Osteoblast (primary cell): ENCODE results near the gene PIP4K2B. TPM values are rescaled to one million over a fixed set of nuclear protein-coding genes. Genes with fewer than 3 reads are reported as not detected.

ENCODE experiments used
- DNase-seq: peaks from one replicate; pipeline ENCODE4 v3.0.0; 2011; ENCODE audit warnings: low spot score, mixed read lengths; ENCODE audit not compliant: insufficient read length; ENCODE audit errors: missing footprints
- H2AFZ ChIP-seq: 2 replicates; pipeline ENCODE4 v1.6.0; 2011; ENCODE audit warnings: mild to moderate bottlenecking, low read length
- H3K27ac ChIP-seq: 2 replicates; pipeline ENCODE4 v1.5.1; 2011; ENCODE audit warnings: mild to moderate bottlenecking, low read depth, low read length, moderate library complexity
- H3K27me3 ChIP-seq: 2 replicates; pipeline ENCODE4 v1.6.0; 2012; ENCODE audit warnings: mild to moderate bottlenecking, control low read depth, inconsistent platforms, low read length, moderate library complexity; ENCODE audit not compliant: insufficient read depth
- H3K36me3 ChIP-seq: 2 replicates; pipeline ENCODE4 v1.5.1; 2011; ENCODE audit warnings: mild to moderate bottlenecking, low read length, control low read depth, moderate library complexity; ENCODE audit not compliant: insufficient read depth
- H3K4me1 ChIP-seq: 2 replicates; pipeline ENCODE4 v1.5.1; 2011; ENCODE audit warnings: mild to moderate bottlenecking, low read length, control low read depth, moderate library complexity; ENCODE audit not compliant: insufficient read depth
- H3K4me2 ChIP-seq: 2 replicates; pipeline ENCODE4 v1.6.0; 2011; ENCODE audit warnings: mild to moderate bottlenecking, low read length; ENCODE audit not compliant: insufficient read depth
- H3K4me3 ChIP-seq: fragments of 200-600 bp; sonication (generic); 3 replicates; pipeline ENCODE4 v1.5.1; 2012; ENCODE audit warnings: mild to moderate bottlenecking, low read length, inconsistent platforms; ENCODE audit not compliant: insufficient read depth
- H3K79me2 ChIP-seq: 2 replicates; pipeline ENCODE4 v1.6.0; 2012; ENCODE audit warnings: mild to moderate bottlenecking, low read length, control low read depth, inconsistent platforms; ENCODE audit not compliant: insufficient read depth
- H3K9me3 ChIP-seq: 2 replicates; pipeline ENCODE4 v1.5.1; 2011; ENCODE audit warnings: low read depth, low read length, control low read depth
- H4K20me1 ChIP-seq: 2 replicates; pipeline ENCODE4 v1.6.0; 2012; ENCODE audit warnings: mild to moderate bottlenecking, low read length, control low read depth; ENCODE audit not compliant: insufficient read depth
- total RNA-seq: library from RNA; depleted of rRNA; stranded (reverse); fragments of >200 nt; gene quantifications from 2 replicates; pipeline ENCODE4 v1.2.3, GENCODE V29; 2012
- TF ChIP-seq, protein P1 (sequence below): IDR thresholded peaks from 2 replicates; pipeline ENCODE4 v1.5.1; 2011; ENCODE audit warnings: mild to moderate bottlenecking, low read depth, low read length, moderate library complexity; ENCODE audit errors: extremely low read depth

The PIP4K2B gene
- total RNA-seq, 1 donor = 48.1 TPM

DNA sequence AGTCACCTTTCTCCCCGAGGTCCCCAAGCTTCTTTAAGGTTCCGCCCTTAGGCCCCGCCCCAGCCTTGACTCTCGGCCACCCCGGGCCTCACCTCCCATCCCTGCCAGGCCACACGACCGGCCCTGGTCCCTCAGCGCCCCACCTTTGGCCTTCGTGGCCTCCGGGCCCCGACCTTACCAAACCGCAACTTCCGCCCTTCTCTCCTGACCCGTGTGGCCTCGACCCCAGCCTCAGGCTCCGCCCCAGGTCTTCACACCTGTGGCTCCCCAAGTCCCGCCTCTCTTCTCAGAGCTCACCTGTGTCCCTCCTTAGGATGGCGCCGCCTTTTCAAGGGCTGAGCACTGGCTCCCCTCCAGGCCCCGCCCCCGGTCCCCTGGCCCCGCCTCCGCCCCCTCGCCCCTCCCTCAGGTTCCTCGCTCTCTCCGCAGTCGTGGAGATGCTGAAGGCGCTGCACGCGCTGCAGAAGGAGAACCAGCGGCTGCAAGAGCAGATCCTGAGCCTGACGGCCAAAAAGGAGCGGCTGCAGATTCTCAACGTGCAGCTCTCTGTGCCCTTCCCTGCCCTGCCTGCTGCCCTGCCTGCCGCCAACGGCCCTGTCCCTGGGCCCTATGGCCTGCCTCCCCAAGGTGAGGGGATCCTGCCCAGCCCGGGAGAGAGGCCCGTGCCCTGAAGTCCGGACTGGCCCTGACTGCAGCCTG is 79.3 kb downstream of the PIP4K2B start:
- H3K4me3 ChIP-seq = no peak overlapping the region
- no peak overlapping the region for H2AFZ ChIP-seq
- H3K36me3 ChIP-seq = peaks cover 36% of the 10 kb centered on the region
- no peak overlapping the region for H3K27ac ChIP-seq
- no peaks in the 10 kb centered on the region for H3K9me3 ChIP-seq
- no peaks in the 10 kb centered on the region for H3K79me2 ChIP-seq
- DNase-seq = no peak
- no peaks in the 10 kb centered on the region for H3K4me1 ChIP-seq
- H3K27me3 ChIP-seq = no peaks in the 10 kb centered on the region
- TF ChIP-seq, protein P1, sequence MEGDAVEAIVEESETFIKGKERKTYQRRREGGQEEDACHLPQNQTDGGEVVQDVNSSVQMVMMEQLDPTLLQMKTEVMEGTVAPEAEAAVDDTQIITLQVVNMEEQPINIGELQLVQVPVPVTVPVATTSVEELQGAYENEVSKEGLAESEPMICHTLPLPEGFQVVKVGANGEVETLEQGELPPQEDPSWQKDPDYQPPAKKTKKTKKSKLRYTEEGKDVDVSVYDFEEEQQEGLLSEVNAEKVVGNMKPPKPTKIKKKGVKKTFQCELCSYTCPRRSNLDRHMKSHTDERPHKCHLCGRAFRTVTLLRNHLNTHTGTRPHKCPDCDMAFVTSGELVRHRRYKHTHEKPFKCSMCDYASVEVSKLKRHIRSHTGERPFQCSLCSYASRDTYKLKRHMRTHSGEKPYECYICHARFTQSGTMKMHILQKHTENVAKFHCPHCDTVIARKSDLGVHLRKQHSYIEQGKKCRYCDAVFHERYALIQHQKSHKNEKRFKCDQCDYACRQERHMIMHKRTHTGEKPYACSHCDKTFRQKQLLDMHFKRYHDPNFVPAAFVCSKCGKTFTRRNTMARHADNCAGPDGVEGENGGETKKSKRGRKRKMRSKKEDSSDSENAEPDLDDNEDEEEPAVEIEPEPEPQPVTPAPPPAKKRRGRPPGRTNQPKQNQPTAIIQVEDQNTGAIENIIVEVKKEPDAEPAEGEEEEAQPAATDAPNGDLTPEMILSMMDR = no peak
- H3K4me2 ChIP-seq = no peak overlapping the region
- H4K20me1 ChIP-seq = no peaks in the 10 kb centered on the region

DNA sequence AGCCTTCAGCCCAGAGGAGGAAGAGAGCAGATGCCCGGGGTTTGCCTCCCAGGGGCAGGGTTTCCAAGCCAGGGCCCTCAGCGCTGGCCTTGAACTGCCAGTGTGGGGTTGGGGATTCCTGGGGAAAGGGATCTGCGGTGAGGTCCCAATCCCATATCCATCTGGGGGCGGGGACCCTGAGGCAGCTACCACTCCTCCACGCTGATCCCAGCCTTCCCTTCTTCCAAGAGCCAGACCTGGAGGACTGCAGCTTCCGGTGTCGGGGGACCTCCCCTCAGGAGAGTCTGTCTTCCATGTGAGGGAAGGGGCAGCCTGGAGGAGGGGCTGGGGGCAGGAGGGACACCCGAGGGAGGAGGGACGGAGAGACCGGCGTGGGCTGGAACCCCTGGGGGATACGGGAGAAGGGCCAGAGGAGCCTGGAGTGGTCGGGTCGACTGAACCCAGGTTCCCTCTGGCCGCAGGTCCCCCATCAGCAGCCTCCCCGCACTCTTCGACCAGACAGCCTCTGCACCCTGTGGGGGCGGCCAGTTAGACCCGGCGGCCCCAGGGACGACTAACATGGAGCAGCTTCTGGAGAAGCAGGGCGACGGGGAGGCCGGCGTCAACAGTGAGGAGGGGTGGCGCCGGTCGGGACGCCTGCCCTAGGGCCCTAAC is 79.9 kb downstream of the PIP4K2B start:
- H3K4me3 ChIP-seq = no peak overlapping the region
- TF ChIP-seq, protein P1 = no peak
- H3K4me1 ChIP-seq = no peaks in the 10 kb centered on the region
- H2AFZ ChIP-seq = no peak overlapping the region
- no peaks in the 10 kb centered on the region for H3K27me3 ChIP-seq
- no peaks in the 10 kb centered on the region for H4K20me1 ChIP-seq
- no peaks in the 10 kb centered on the region for H3K9me3 ChIP-seq
- no peak for DNase-seq
- H3K36me3 ChIP-seq = peaks cover 41% of the 10 kb centered on the region
- H3K4me2 ChIP-seq = no peak overlapping the region
- no peaks in the 10 kb centered on the region for H3K79me2 ChIP-seq
- no peak overlapping the region for H3K27ac ChIP-seq

DNA sequence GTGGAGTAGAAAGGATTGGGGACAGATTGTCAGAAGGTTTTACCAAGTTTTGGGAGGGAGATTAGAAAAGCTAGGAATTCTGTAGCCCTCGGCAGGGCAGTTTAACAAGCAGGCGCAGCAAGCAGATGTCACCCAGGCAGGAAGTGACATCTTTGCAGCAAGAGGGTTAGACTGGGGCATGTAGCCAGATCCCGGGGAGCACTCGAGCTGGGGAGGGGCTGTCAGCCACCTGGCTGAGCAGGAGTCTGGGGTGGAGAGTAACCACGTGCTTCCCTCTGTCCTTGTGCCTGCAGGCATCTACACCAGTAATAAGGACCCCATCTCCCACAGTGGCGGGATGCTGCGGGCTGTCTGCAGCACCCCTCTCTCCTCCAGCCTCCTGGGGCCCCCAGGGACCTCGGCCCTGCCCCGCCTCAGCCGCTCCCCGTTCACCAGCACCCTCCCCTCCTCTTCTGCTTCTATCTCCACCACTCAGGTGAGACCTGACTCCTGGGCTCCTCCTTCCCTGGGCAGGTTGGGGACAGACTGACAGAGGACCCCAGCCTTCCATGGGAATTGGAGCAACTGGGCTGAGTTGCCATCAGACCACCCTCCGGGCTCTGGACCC is 82.1 kb downstream of the PIP4K2B start:
- Histone ChIP-seq H3K4me2 (no peak overlapping the region), H4K20me1 (no peaks in the 10 kb centered on the region), H3K9me3 (no peaks in the 10 kb centered on the region), H3K4me1 (no peaks in the 10 kb centered on the region), H3K27me3 (no peaks in the 10 kb centered on the region), H3K27ac (no peak overlapping the region), H2AFZ (no peak overlapping the region), H3K79me2 (no peaks in the 10 kb centered on the region), H3K36me3 (peaks cover 47% of the 10 kb centered on the region), H3K4me3 (no peak overlapping the region)
- TF ChIP-seq, protein P1 = no peak
- no peak for DNase-seq

DNA sequence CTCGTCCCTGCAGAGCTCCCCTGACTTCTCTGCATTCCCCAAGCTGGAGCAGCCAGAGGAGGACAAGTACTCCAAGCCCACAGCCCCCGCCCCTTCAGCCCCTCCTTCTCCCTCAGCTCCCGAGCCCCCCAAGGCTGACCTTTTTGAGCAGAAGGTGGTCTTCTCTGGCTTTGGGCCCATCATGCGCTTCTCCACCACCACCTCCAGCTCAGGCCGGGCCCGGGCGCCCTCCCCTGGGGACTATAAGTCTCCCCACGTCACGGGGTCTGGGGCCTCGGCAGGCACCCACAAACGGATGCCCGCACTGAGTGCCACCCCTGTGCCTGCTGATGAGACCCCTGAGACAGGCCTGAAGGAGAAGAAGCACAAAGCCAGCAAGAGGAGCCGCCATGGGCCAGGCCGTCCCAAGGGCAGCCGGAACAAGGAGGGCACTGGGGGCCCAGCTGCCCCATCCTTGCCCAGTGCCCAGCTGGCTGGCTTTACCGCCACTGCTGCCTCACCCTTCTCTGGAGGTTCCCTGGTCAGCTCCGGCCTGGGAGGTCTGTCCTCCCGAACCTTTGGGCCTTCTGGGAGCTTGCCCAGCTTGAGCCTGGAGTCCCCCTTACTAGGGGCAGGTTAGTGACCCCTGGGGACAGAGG is 82.9 kb downstream of the PIP4K2B start:
- no peaks in the 10 kb centered on the region for H4K20me1 ChIP-seq
- H3K27ac ChIP-seq = no peak overlapping the region
- H3K36me3 ChIP-seq = peaks cover 51% of the 10 kb centered on the region
- no peak overlapping the region for H3K4me3 ChIP-seq
- no peaks in the 10 kb centered on the region for H3K9me3 ChIP-seq
- H3K4me1 ChIP-seq = no peaks in the 10 kb centered on the region
- H3K27me3 ChIP-seq = no peaks in the 10 kb centered on the region
- DNase-seq = no peak
- H3K4me2 ChIP-seq = no peak overlapping the region
- TF ChIP-seq, protein P1 = no peak
- H2AFZ ChIP-seq = no peak overlapping the region
- H3K79me2 ChIP-seq = no peaks in the 10 kb centered on the region
